ENCODE data around the gene TMEM147.

TMEM147 gene

DNA sequence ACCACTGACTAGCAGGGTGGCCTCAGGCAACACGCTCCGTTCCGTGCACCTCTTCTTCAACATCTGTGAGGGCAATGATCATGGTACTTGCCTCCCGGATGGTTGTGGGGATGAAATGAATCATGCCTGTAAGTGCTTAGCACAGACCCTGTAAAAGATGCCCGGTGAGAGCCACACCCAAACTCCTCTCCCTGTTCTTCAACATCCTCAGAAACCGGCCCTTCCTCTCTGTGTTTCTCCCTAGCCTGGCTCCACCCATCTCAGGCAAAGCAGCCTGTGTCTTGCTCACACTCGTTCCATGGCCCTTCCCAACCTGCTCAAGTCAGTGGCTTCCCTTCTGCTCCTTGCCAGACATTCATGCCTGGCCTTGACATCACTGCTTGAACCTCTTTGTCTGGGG lies 26.1 kb upstream of the TMEM147 start:
- DNase-seq = no peak

DNA sequence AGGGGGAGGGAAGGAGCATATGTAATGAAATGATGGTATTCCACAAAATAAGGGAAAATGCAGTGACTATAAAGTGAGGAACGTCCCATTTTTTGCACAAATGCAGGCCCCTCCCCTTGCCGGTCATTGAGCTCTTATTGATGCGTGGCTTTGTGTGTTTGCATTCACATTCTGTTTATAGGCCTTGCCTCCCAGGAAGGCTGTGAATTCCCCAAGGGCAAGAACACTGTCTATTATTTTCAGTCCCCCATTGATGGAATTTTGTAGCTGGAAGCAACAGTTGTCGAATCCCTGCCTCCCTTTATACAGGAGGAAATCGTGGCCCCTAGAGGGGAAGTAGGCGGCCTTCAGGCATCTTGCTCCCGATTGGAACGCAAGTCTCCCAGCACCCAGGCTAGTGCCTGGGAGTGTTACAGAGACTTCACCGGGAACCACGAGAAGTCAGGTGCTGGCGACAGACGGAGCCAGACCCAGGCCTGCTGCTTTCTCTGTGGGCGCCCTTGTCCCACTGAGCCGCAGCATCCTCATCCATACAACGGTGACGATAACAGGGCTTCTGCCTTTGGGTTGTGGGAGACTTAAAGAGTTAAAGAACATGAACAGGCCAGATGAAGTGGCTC lies 24.2 kb upstream of the TMEM147 start:
- DNase-seq = no peak

DNA sequence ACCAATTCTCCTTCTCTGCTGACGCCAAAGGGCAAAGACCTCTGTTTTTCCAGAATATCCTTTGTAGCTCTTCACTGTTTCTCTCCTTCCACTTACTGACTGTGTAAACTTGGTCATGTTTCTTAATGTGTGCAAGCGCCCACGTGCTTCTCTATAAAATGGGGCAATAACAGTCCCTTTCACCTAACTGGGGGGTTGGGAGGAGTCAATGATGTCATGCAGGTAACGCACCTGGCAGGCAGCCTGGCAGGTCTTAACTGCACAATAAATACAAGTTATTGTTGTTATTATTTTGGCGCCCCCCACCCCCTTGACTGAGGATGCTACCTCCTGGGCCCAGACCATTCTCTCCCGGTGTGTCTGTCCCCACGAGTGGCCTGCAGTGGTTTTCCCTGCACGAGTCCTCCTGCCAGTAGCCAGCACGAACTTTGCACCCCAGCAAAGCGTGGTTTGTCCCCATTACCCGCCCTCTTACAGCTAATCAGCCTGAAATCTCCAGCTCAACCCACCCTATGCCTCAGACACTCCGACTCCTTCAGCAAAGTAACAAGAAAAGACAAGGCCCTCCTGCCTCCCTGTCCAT lies 22.6 kb upstream of the TMEM147 start:
- DNase-seq = no peak

DNA sequence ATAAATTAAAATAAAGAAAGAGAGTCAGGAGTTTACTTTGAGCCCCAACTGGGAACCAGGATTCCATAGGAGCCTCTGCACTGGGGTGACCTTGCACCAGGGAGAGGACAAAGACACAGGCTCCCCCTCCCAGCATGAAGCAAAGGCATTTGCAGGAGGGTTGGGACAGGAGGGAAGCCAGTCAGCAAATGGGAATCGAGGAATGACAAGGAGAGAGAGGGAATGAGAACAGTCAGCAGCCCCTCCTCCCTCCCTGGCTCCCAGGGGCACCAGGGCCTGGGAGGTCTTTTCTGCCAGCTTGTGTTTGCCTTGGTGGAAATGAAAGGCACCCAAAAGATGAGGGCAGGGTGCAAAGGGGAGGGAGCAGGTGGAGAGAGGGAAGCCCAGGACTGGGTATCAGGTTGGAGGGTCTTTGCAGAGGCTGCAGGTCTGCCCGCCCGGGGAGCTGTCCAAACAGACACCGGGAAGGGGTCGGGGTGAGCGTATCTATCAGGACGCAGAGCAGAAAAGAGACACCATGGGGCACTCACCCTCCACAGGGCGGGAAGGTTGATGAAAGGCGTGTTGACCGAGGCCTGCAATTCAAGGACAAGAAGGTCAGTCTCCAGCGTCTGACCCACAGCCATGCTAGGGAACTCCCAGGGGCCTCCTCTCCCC lies 21.1 kb upstream of the TMEM147 start:
- no peak for DNase-seq

DNA sequence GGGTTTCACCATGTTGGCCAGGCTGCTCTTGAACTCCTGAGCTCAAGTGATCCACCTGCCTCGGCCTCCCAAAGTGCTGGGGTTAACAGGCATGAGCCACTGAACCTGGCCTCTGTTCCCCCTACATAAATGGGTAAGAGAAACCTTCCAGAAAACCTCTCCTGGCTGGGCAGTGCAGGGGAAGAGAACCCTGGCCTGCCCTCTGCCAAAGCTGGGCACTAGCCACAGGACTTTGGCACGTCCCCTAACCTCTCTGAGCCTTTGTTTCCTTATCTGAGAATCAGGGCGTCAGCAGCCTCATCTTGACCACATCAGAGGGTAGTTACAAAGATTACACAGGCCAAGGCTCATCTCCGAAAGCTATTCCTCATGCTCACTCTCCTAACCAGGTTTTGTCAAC lies 19.6 kb upstream of the TMEM147 start:
- no peak for DNase-seq

DNA sequence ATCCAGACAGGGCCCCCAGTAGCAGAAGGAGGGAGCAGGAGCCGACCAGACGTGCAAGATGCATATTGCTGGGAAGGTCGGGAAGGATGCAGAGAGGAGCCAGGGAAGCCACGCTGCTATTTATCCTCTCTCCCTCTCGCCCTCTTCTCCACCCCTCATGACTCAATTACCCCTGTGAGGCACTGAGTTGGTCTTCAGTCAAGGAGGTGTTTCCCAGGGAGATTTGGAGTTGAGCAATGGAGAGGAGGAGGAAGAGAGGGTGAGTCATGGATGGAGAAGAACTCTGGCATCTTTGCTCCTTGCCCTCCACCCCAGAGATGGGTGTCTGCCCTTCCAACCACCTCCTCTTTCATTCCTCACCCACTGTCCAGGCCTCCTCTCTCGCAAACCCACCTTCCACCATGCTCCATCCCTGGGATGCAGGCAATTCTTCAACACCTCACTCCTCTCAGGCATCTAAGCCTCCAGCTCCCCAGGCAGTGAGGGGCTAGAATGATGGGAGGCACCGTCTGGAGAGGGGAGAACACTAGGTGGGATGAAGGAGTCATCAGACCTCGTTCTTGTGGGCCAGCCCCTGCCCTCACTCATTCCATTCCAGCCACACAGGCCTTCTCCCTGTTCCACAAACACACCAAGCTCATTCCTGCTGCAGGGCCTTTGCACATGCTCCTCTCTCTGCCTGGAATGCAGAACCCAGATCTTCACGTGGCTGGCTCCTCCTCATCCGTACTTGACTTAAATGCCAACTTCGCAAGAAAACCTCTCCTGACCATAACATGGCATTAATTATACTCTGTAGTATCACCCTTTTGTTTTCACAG lies 17.0 kb upstream of the TMEM147 start, which contains the start of gene SBSN:
Gene SBSN, minus strand, starts transcription at position 94 of the 821 bp plus-strand sequence. Its CDS starts 30 bp downstream, at position 64.
- peak in 6 of 56 donors; percentile 3 to 23 (median 10) for DNase-seq

DNA sequence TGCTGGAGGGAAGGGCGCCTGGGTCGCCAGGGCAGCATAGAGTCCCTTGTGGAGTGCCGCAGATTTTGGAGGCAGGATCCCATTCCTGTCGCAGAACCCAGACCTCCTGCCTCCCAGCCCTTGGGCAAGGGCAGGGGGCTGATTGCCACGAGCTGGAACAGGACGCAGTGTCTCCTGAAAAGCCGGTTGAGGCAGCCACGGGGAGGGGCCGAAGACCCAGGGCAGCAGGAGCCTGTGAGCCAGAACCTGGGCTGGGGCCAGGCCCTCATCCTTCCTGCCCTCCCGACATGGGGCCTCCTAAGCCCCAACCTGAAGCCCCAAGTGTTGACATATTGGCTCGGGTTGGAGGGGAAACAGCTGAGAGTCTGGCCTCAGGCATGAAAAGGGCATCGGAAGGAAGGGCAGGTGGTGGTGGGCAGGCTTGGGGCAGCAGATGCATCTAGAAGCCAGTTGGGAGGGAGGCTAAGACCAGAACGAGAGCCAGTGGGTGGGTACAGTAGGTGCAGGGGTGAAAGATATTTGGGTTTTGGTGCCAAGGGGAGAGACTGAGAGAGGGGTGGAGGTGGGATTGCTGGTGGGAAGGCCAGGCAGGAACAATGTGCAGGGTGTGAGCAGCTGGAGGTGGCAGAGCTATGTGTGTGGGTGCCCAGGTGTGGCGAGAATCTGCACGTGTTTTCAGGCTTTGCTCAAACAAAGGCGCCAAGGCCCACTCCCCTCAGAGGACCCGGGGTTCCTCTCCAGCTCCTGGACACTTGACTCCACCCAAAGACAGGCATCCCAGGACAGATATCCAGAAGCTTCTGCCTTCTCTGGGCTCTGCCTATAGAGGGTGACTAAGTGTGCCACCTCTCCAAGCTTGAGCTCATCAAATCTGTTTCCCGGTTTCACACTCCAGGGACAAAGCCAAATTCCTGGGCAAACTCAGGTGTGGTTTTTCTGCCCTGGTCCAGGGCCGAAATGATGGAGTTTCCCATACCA lies 15.9 kb upstream of the TMEM147 start:
- peak in 1 of 56 donors; percentile 4 for DNase-seq

DNA sequence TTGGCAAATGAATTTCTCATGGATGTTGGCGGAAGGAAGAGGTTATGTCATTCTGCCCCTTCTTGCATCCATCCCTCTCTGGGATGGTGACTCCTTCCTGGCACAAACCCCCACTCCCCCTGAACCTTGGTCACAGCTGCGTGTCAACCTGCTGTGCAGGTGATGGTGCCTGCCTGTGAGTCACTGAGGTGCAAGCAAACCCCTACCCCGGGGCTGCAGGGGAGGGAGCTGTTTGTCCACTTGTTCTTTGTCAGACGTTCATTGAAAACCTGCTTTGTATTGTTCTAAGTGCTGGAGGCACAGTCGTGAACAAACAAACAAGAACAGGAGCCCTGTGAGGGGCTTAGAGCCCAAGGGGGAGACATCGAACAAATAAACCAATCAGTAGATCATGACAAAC lies 14.1 kb upstream of the TMEM147 start:
- DNase-seq = no peak

DNA sequence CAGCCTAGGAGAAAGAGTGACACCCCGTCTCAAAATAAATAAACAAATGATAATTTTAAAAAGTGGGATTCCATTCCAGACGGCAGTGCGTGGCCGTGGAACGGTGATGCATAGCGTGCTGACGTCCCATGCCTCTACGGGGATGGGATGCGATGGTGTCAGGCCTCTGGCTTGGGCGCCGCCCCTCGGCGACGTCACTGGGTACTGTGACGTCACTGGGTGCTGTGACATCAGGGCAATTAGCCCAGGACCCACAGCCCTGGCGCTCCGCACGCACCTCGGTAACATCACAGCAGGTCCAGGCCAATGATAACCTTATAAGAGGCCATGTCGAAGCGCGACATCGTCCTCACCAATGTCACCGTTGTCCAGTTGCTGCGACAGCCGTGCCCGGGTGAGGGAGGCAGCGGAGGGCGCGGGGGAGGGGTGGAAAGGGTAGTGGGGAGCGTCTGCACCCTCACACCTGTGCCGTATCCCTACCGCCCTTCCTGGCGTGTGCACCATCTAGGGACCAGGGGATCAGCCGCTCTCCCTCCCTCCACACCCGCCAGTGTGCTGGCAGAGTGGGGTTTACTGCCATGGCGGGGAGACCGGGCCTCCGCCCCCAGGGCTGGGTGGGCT lies 12.1 kb upstream of the TMEM147 start, which contains the start of gene GAPDHS:
Gene GAPDHS, plus strand, starts transcription at position 256 of the 621 bp plus-strand sequence. Its CDS starts 72 bp downstream, at position 328.
- DNase-seq = no peak

DNA sequence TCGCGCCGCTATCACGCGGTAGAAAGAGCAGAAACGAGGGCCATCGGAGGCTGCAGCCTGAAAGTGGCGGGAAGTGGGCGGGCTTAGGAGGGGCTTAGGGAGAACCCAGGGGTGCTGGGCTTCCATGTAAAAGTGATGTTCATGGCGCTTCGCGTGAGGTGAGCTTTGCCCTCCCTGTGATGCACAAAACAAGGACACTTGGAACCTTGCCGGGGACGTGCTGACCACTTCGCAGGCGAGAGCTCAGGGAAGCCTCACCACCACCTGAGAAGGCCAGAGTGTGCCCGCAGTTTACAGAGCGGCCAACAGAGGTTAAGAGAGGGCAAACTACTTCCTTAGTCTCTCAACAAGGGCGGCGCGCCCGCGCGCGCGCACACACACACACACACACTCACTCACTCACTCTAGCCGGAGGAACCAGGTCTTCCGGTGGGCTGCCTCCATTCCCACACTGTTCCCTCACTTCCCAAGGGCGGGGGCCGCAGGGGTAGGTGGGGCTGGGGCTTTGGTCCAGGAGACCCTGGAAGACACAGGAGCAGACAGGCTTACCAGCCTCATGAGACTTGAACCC lies 11.5 kb upstream of the TMEM147 start:
- no peak for DNase-seq

DNA sequence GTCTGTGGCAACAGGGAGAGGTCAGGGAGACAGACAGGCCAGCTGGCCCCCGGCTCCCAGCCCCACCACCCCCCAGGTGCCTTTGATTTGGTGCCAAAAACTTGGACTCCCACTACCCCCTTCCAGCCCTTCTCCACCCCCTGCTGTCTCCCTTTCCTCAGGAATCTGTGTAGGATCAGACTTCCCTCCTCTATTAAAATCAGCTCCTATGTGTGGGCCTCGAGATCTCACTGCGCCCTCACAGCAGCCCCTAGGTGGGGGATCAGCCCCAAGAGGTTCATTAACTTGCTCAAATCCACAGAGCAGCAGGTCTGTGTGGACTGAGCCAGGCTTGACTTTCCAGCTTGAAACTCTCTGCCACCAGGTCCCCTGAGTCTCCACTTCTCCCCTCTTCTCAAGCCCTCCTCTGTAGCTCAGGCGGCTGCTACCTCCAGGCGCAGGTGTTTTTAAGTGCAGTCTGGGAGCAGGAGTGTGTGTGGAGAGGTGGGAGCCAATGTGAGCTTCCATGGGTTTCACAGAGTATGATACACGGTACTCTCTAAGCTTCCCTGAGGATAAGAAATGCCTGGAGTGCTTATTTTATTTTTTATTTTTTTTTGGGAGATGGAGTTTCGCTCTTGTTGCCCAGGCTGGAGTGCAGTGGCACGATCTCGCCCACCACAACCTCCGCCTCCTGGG lies 10.5 kb upstream of the TMEM147 start:
- DNase-seq = peak in 7 of 56 donors; percentile 9 to 42 (median 23)

DNA sequence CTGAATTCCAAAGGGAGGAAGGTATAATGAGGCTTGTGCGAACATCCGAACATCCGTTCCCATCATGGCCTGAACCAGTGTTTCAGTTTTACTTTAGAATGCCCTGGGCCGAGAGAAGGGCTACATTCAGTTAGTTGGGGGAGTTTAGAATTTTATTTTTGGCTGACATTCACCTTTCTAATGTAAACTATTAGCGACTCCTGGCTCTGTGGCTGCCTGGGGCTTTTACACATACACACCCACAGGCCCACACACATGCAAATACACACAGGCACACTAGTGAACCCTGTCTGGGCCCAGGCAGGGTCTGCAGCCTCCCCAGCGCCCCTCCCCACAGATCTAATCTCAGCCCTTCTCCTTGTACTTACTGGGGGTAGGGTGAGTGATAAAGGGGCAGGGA lies 6.1 kb upstream of the TMEM147 start:
- no peak for DNase-seq

DNA sequence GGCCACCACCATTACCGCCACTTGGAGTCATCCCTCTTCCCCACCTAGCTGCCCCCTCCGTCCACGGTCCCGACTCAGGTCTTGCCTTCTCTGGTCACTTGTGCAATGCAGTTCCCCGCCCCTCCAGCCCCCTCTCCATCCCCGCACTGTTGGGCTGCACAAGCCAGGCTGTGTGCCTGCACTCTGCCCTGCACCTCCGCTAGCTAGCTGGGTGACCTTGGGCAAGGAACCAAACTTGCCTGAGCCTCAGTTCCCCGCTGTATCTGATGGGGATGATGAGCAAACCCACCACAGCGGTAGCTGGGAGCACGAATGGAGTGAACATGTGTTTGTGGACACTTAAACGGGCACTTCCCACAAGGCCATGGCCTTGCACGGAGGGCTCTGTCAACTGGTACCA lies 5.6 kb upstream of the TMEM147 start:
- no peak for DNase-seq

DNA sequence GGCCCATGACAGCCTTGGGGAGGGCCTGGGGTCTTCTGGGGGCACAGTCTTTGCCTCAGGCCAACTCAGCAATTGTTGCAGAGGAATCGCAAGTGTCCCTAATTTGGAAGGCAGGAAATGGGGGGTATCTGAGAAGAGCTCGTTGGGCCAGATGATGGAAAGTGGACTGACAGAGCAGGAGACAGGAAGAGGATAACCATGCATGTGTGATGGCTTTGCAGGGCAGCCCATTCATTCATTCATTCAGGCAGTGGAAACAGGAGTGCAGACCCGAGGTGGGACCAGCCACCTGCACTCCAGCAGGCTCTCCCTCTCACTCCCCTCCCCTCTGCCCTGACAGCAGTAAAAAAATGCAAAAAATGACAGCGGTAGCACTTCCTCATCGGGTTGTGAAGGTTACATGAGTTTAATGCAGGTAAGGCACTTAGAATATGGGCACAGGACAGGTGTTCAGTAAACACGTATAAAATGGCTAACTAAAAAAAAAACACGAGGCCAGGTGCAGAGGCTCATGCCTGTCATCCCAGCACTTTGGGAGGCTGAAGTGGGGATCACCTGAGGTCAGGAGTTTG lies 5.0 kb upstream of the TMEM147 start:
- DNase-seq = no peak

DNA sequence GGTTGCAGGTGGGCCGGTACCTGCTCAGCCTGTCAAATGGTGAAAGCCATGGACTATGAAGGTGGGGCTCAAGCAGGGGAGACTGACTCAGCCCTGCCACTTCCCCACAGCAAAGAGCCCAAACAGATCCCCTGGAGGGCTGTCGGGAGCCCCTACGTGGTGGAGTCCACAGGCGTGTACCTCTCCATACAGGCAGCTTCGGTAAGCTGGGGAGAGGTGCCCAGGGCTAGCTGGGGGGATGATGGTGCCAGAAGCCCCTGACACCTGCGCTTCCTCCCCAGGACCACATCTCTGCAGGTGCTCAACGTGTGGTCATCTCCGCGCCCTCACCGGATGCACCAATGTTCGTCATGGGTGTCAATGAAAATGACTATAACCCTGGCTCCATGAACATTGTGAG lies 3.2 kb upstream of the TMEM147 start:
- no peak for DNase-seq

DNA sequence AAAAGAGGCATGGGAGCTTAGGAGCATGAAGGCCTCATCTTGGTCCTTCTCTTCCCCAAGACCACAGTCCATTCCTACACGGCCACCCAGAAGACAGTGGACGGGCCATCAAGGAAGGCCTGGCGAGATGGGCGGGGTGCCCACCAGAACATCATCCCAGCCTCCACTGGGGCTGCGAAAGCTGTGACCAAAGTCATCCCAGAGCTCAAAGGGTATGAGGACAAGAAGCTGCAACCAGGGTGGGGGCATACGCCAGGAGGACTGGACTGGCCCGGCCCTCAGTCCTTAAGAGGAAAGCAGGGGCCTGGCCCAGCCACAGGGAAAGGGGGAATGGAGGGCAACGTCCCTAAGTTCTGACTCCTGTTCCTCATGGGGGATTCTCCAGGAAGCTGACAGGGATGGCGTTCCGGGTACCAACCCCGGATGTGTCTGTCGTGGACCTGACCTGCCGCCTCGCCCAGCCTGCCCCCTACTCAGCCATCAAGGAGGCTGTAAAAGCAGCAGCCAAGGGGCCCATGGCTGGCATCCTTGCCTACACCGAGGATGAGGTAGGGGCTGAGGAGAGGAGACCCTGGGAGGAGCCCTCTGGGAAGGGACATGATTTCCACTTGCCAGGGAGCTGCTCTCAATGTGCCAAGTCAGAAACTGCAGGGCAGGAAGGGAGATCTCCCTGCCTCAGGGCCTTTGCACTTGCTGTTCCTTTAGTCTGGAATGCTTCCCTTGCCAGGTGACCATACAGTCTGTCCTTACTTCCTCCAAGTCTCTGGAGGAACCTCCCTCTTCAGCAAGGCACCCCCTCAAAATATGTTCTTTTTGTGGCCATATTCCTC lies 1.9 kb upstream of the TMEM147 start:
- no peak for DNase-seq

DNA sequence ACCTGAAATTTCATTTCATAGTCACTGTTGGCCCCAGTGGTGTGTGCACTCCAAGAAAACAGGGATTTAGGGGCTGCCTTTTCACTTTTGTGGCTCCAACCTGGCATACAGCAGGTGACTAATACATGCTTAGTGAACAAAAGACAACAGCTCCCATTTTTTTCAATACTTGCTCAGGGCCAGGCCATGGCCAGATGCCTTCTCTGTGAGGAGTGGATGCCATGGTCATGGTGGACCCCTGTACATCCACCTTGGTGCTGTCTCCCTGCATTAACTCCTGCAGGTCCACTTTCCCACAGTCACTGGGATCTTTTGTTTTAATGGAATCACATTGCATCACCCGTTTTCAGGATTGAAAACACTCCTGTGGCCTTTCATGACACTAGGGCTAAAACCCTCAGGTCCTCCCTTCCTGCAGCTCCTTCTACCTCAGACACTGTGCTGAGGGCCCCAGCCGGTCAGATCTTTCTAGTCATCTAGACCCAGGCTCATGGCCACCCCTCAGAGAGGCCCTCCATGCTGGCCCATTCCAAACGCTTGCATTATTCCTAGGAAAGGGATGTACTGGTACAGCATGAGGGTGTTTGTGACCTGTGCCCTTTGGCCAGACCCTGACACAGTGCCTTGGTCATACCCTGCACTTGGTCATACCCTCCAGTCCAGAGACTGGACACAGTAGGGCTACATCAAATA lies 1.2 kb upstream of the TMEM147 start:
- no peak for DNase-seq
